Ureter (tissue), 1 donor: Measurements from ENCODE around the gene ALDH6A1. TPM values are rescaled to one million over a fixed set of nuclear protein-coding genes. Genes with fewer than 3 reads are reported as not detected.

Source experiments
- DNase-seq: peaks from one replicate; pipeline ENCODE4 v3.0.0-alpha.2; 2020; ENCODE audit warnings: low spot score
- total RNA-seq: library from RNA; stranded (reverse); gene quantifications from one replicate; pipeline ENCODE4 v1.2.4, GENCODE V29; 2023
- donor health status: DM: yes; HTN: yes; CAD: no.

The ALDH6A1 gene
- total RNA-seq, 1 donor from 2014 or later: 31.7 TPM

- DNase-seq: no peak
Measured at GRCh38 chr14:74049876-74050495, 34.3 kb downstream of the ALDH6A1 start.

- no peak for DNase-seq
Measured at GRCh38 chr14:74048281-74048680, 36.0 kb downstream of the ALDH6A1 start.

- no peak for DNase-seq
Measured at GRCh38 chr14:74045522-74045921, 38.7 kb downstream of the ALDH6A1 start.

- no peak for DNase-seq
Measured at GRCh38 chr14:74042296-74042695, 42.0 kb downstream of the ALDH6A1 start.

GRCh38 chr14:74038020-74038859 lies 46.0 kb downstream of the ALDH6A1 start:
- DNase-seq: no peak

GRCh38 chr14:74035556-74035955 lies 48.7 kb downstream of the ALDH6A1 start:
- no peak for DNase-seq

- DNase-seq: no peak
Measured at GRCh38 chr14:74034572-74034971, 49.7 kb downstream of the ALDH6A1 start.

- DNase-seq: no peak
Measured at GRCh38 chr14:74029136-74029535, 55.1 kb downstream of the ALDH6A1 start.

GRCh38 chr14:74022346-74022745 lies 61.9 kb downstream of the ALDH6A1 start:
- DNase-seq: no peak

- DNase-seq: no peak
Measured at GRCh38 chr14:74019408-74020137, 64.7 kb downstream of the ALDH6A1 start.

- DNase-seq: peak; percentile 84
Measured at GRCh38 chr14:74018586-74019407, 65.5 kb downstream of the ALDH6A1 start, which contains the start of the genes BBOF1 and ENTPD5. Gene BBOF1, plus strand, starts transcription at chr14:74019349. Its CDS starts 130 bp downstream, at chr14:74019479. Gene ENTPD5, minus strand, starts transcription at chr14:74019288. Its CDS starts 31,186 bp downstream, at chr14:73988102.

GRCh38 chr14:74018174-74018585 lies 66.1 kb downstream of the ALDH6A1 start:
- no peak for DNase-seq

GRCh38 chr14:74015963-74016362 lies 68.3 kb downstream of the ALDH6A1 start:
- DNase-seq: no peak

- no peak for DNase-seq
Measured at GRCh38 chr14:74015176-74015575, 69.1 kb downstream of the ALDH6A1 start.

GRCh38 chr14:74014299-74014698 lies 70.0 kb downstream of the ALDH6A1 start:
- DNase-seq: no peak

GRCh38 chr14:74008843-74009499 lies 75.3 kb downstream of the ALDH6A1 start:
- no peak for DNase-seq

Other genes with a start within 250 kb of the ALDH6A1 start
- gene PTGR2, start 232.6 kb downstream of the ALDH6A1 start, total RNA-seq: 15.6 TPM
- gene ZNF410, start 197.6 kb downstream of the ALDH6A1 start, total RNA-seq: 54.7 TPM
- 8.9 TPM for gene FAM161B, start 134.4 kb downstream of the ALDH6A1 start, total RNA-seq
- gene COQ6, start 134.2 kb downstream of the ALDH6A1 start, total RNA-seq: 31.4 TPM
- 55.4 TPM for gene ENTPD5, start 65.2 kb downstream of the ALDH6A1 start, total RNA-seq
- gene BBOF1, start 65.1 kb downstream of the ALDH6A1 start, total RNA-seq: 7.5 TPM
- 14.0 TPM for gene LIN52, start 503 bp upstream of the ALDH6A1 start, total RNA-seq
- not detected for gene VSX2, start 155.0 kb upstream of the ALDH6A1 start, total RNA-seq
- gene ABCD4, start 218.5 kb upstream of the ALDH6A1 start, total RNA-seq: 65.3 TPM